Activated CD8-positive, alpha-beta memory T cell treated with anti-CD3 and anti-CD28 coated beads for 36 hours (primary cell): ENCODE results near the gene OLFML2A. TPM values are rescaled to one million over a fixed set of nuclear protein-coding genes. Genes with fewer than 3 reads are reported as not detected.

Experiments used
- CTCF ChIA-PET: fragments of 350-600 bp; sonication (Branson Sonifier 250); formaldehyde crosslinking; loops from one replicate; lab custom pipeline; 2021; ENCODE audit warnings: antibody characterized with exemption; lab: Charles Lee
- POLR2A ChIA-PET: fragments of 350-600 bp; sonication (Branson Sonifier 250); formaldehyde crosslinking; loops from one replicate; lab custom pipeline; 2021; ENCODE audit warnings: antibody characterized with exemption; lab: Charles Lee
- total RNA-seq, 2 experiments: library from RNA; stranded (reverse); gene quantifications; one replicate each; pipeline ENCODE4 v1.2.3, GENCODE V29; 2021

Gene OLFML2A
- total RNA-seq, 2 experiments from 2014 or later = 0.04 TPM; not detected in 1

DNA sequence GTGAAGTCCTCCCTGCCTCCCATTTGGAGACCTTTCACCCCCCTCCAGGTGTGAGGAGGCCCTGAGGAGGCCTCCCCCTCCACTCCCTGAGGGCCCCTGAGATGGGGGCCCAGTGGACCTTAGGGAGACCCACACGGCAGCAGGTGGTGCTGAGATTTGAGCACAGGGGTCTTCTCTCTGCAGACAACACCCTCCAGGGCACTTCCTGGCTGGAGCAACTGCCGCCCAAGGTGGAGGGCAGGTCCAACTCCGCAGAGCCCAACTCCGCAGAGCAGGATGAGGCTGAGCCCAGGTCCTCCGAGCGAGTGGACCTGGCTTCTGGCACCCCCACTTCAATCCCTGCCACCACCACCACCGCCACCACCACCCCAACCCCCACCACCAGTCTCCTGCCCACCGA lies 27.0 kb downstream of the OLFML2A start:
- ChIA-PET CTCF (interaction anchor here (0.7 to 0.9 kb wide), 2 partner anchors 8 to 25 kb away, joined by 3 read pairs; no protein-coding TSS in a partner anchor), POLR2A (no interaction called here)

DNA sequence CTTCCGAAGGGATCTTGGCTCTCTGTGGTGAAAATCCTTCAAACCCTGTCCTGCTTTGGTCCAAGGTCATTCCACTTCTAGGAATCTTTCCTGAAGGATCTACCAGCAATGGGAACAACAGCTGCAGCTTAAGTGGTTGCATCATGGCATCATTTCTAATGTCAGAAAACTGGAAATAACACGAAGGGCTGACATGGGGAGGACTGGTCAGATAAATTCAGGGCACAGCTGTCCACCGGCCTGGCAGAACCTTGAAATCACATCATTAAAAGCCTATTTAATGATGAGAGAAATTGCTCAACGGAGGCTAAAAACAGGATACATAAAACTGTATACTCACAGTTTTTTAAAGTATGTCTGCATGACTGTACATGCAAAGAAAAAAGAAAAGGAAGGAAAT lies 28.3 kb downstream of the OLFML2A start:
- CTCF ChIA-PET = no interaction called here
- POLR2A ChIA-PET = no interaction called here

GRCh38 chr9:124808246-124808956 lies 31.5 kb downstream of the OLFML2A start:
- POLR2A ChIA-PET = no interaction called here
- CTCF ChIA-PET = interaction anchor here (1.5 kb wide), 1 partner anchor 45 kb away, joined by 3 read pairs; the partner anchor contains the start of gene WDR38

GRCh38 chr9:124809211-124809610 lies 32.3 kb downstream of the OLFML2A start:
- POLR2A ChIA-PET = no interaction called here

DNA sequence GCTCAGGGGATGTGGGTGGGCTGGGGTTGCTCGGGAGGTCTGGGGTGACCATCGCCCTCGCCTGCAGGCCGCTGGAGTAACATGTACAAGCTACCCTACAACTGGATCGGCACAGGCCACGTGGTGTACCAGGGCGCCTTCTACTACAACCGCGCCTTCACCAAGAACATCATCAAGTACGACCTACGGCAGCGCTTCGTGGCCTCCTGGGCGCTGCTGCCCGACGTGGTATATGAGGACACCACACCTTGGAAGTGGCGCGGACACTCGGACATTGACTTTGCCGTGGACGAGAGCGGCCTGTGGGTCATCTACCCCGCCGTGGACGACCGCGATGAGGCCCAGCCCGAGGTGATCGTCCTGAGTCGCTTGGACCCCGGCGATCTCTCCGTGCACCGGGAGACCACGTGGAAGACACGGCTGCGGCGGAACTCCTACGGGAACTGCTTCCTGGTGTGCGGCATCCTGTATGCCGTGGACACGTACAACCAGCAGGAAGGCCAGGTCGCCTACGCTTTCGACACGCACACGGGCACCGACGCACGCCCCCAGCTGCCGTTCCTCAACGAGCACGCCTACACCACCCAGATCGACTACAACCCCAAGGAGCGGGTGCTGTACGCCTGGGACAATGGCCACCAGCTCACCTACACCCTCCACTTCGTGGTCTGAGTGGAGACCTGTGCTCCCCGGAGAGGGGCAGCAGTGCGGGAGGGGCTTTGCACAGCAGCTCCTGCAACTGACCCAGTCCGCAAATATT lies 33.0 kb downstream of the OLFML2A start:
- POLR2A ChIA-PET = no interaction called here
- CTCF ChIA-PET = no interaction called here

More at GRCh38 chr9:124809211-124809610, 32.3 kb downstream of the OLFML2A start:
- CTCF ChIA-PET = interaction anchor here (1.5 kb wide), 1 partner anchor 44 kb away, joined by 3 read pairs; the partner anchor contains the start of gene WDR38

DNA sequence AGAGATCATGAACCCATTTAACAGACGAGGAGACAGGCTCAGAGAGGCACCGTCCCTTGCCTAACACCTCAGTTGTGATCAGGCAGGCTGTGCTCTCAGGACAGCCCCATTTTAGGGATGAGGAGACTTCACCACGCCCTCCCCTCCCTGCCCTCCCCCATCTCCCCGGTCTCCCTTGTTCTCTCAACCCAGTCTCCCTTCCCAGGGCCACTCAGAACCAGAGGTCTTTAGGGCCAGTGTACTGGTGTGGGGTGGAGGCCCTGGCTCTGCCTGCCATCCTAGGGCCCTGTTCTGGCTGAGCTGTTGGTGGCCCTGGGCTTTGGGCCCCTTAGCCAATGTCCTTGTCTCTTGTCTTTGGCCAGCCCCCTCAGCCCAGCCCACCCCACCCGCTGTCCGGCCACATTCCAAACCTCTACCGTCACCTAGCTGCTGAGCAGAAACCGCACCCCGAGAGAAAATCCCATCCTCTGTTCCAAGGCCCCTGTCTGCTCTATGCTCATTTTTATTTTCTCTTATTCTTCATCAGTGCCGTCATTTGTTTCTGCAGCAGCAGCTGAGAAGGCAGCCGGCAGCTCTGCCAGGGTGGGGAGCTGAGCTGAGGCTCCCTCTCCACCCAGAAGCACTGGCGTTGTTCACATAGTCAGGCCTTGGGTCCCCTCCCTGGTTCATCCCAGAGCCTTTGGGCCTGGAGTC lies 33.9 kb downstream of the OLFML2A start:
- ChIA-PET CTCF (no interaction called here), POLR2A (no interaction called here)

- POLR2A ChIA-PET = no interaction called here
These were observed 35.5 kb downstream of the OLFML2A start for GRCh38 chr9:124812441-124812876.

GRCh38 chr9:124813041-124813440 lies 36.1 kb downstream of the OLFML2A start:
- POLR2A ChIA-PET = no interaction called here
- CTCF ChIA-PET = no interaction called here

More at GRCh38 chr9:124812441-124812876, 35.5 kb downstream of the OLFML2A start:
- CTCF ChIA-PET = interaction anchor here (0.8 kb wide), 1 partner anchor 9 kb away, joined by 3 read pairs; no protein-coding TSS in a partner anchor

DNA sequence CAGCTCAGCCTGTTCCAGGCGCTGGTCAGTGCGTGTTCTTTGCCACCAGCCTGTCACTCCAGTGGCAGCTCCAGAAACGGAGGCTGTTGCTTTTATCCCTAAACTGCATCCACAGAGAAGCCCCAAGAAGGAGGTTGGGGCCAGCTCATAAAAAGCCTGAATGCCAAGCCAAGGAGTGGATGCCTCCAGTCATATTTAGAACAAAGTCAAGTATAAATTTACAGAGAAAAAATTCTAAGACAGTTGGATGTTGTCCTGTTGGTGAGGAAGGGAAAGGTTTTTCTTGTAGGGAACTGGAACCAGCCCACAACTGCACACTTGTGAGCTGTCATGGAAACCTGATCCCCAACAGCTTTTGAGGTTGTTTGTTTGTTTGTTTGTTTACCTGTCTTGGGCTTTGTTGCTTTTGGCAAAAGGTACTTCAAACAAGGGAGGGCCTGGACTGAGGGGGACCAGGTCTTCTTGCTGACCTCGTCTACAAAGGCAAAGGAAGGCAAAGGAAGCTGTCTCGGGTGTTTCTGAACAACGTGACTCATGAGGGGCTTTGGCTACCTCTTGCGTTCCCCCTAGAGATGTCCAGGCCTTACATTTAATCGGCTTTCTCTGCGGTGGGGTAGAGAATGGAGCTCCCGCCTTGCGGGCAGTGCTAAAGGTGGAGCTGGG lies 36.7 kb downstream of the OLFML2A start:
- CTCF ChIA-PET = no interaction called here
- POLR2A ChIA-PET = interaction anchor here (0.6 kb wide), 1 partner anchor 16 kb away, joined by 5 read pairs; no protein-coding TSS in a partner anchor

DNA sequence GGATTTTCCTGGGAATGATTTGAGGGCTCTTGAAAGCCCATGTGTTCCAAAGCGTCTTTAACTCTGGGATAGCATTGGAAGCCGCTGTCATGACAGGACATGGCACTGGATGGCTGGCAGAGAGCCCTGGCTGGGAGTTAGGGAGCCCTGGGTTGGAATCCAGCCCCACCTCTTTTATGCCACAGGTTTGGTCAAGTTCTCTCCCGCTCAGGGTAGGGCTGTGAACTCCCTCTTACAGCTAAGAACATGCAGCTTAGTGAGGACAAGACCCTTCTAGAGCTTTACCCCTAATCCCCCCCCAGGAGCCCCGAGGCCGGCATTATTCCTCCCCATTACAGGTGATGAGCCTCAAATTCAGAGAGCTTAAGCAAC lies 37.2 kb downstream of the OLFML2A start:
- ChIA-PET POLR2A (interaction anchor here (0.6 kb wide), 1 partner anchor 16 kb away, joined by 5 read pairs; no protein-coding TSS in a partner anchor), CTCF (no interaction called here)

DNA sequence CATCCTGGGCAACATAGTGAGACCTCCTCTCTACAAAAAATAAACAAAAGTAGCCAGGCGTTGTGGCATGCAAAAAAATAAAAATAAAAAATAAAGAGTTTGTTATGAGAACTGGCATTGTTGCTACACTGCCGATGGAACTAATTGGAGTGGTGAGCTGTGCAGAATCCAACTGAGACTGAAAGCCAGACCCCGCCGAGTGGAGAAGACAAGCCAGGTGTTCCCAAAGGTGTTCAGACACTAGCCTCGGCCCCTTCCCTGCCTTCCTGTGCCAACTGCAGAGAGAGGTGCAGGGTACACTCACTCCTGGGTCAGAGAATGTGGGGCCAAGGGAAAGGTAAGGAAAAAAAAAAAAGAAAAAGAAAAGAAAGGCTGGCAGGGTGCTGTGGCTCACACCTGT lies 38.7 kb downstream of the OLFML2A start:
- CTCF ChIA-PET = interaction anchor here (0.7 kb wide), 2 partner anchors 167 to 404 kb away, joined by 4 to 5 read pairs; no protein-coding TSS in a partner anchor
- POLR2A ChIA-PET = no interaction called here

DNA sequence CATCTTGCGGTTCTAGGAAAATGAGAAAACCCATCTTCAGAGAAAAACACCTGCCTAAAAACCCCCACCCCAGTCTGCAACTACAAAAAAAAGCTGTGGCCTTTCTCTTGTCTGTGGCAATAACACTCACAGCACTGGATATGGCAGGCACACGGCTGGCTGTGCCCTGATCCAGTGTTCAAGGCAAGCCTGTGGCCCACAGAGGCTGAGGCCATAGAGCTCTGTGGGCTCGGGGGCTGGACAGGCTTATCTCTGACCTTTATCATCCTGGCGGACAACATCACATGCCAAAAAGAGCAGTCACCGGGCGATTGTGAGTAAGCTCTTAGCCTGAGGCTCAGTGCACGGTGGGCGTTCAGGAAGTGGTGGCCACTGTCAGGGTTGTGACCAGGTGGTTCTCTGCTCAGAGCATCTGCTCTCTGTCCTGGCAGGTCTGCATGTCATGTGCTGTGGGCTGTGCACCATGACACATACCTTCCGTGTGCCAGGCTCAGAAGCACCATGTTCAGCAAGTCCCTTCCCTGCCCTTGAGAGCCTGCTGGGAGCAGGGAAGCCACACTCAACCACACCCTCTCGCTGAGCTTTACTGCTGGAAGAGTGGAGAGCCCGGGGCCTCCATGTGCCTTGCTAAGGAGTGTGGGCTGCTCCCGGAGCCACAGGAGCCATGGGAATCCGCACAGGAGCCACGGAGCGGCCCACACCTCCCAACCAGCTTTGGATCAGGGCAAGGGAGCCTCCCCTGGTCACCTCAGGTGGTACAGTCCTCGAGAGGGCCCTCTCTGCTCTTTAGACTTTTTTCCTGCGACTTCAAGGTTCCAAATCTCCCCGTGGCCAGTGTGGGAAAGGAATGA lies 41.7 kb downstream of the OLFML2A start:
- ChIA-PET CTCF (interaction anchor here (0.8 kb wide), 1 partner anchor 42 kb away, joined by 4 read pairs; no protein-coding TSS in a partner anchor), POLR2A (no interaction called here)

GRCh38 chr9:124820698-124821623 lies 44.0 kb downstream of the OLFML2A start:
- POLR2A ChIA-PET = no interaction called here

GRCh38 chr9:124828489-124829333 lies 51.8 kb downstream of the OLFML2A start:
- POLR2A ChIA-PET = no interaction called here
- CTCF ChIA-PET = interaction anchor here (1.4 kb wide), 1 partner anchor 25 kb away, joined by 3 read pairs; the partner anchor contains the start of gene WDR38

More at GRCh38 chr9:124820698-124821623, 44.0 kb downstream of the OLFML2A start:
- CTCF ChIA-PET = no interaction called here

DNA sequence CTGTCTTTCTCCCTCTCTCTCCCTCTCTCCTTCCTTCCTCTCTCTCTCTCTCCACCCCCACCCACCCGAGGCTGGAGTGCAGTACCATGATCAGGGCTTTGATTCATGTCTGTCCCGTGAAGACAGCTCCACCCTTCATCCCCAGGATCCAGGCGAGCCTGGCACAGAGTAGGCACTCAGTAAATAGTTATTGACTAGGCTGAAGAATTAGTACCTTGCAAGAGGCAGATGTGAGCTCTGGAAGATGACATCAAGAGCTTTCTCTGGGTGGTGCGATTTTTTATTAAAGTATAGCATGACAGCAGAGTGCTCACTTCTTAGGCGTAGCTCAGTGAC lies 52.4 kb downstream of the OLFML2A start:
- ChIA-PET POLR2A (no interaction called here), CTCF (interaction anchor here (1.4 kb wide), 1 partner anchor 24 kb away, joined by 3 read pairs; the partner anchor contains the start of gene WDR38)

GRCh38 chr9:124830593-124830992 lies 53.7 kb downstream of the OLFML2A start:
- ChIA-PET CTCF (interaction anchor here (0.6 kb wide), 1 partner anchor 464 kb away, joined by 3 read pairs; no protein-coding TSS in a partner anchor), POLR2A (no interaction called here)
